ENCODE measurements around the gene TMEM204.

GRCh38 chr16:1527836-1528811 is 5.3 kb upstream of the TMEM204 start:
- TF ChIP-seq TAF1 (IDR thresholded peaks at IDR 0.05; ENCODE audit: low read depth) (no peak), CTCF (IDR thresholded peaks at IDR 0.05; ENCODE audit: poor library complexity, severe bottlenecking) (no peak), EZH2 (IDR thresholded peaks at IDR 0.05; ENCODE audit: borderline replicate concordance, insufficient read depth, low read length, poor library complexity, severe bottlenecking) (no peak), EP300 (conservative IDR thresholded peaks at IDR 0.05; ENCODE audit: poor library complexity, severe bottlenecking) (no peak), SMC3 (conservative IDR thresholded peaks at IDR 0.05; ENCODE audit: poor library complexity) (no peak), RAD21 (conservative IDR thresholded peaks at IDR 0.05) (no peak), MXI1 (conservative IDR thresholded peaks at IDR 0.05; ENCODE audit: poor library complexity, severe bottlenecking) (no peak)
- TF ChIP-seq, protein P1, sequence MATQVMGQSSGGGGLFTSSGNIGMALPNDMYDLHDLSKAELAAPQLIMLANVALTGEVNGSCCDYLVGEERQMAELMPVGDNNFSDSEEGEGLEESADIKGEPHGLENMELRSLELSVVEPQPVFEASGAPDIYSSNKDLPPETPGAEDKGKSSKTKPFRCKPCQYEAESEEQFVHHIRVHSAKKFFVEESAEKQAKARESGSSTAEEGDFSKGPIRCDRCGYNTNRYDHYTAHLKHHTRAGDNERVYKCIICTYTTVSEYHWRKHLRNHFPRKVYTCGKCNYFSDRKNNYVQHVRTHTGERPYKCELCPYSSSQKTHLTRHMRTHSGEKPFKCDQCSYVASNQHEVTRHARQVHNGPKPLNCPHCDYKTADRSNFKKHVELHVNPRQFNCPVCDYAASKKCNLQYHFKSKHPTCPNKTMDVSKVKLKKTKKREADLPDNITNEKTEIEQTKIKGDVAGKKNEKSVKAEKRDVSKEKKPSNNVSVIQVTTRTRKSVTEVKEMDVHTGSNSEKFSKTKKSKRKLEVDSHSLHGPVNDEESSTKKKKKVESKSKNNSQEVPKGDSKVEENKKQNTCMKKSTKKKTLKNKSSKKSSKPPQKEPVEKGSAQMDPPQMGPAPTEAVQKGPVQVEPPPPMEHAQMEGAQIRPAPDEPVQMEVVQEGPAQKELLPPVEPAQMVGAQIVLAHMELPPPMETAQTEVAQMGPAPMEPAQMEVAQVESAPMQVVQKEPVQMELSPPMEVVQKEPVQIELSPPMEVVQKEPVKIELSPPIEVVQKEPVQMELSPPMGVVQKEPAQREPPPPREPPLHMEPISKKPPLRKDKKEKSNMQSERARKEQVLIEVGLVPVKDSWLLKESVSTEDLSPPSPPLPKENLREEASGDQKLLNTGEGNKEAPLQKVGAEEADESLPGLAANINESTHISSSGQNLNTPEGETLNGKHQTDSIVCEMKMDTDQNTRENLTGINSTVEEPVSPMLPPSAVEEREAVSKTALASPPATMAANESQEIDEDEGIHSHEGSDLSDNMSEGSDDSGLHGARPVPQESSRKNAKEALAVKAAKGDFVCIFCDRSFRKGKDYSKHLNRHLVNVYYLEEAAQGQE (IDR thresholded peaks at IDR 0.05; ENCODE audit: borderline replicate concordance), result no peak

All from neural cell (in vitro differentiated cells).